ENCODE results near the gene SEC11A. TPM values are rescaled to one million over a fixed set of nuclear protein-coding genes. Genes with fewer than 3 reads are reported as not detected.

SEC11A gene
- 302 and 310 TPM in 2 replicates for total RNA-seq

GRCh38 chr15:84716036-84716732 lies at the start of gene SEC11A:
Gene SEC11A (minus strand): TSS chr15:84716139. CDS start chr15:84716075, 64 bp downstream.

GRCh38 chr15:84748274-84749110 lies 32.6 kb upstream of the SEC11A start, which contains the start of gene ZNF592:
Gene ZNF592 (plus strand): TSS chr15:84748592. CDS start chr15:84782676, 34,084 bp downstream.

GRCh38 chr15:84658080-84658787 lies 57.7 kb downstream of the SEC11A start, which contains the start of gene NMB:
Gene NMB (minus strand): TSS chr15:84658199. CDS start chr15:84658152, 47 bp downstream.

GRCh38 chr15:84653910-84654688 lies 61.8 kb downstream of the SEC11A start, which contains the start of gene WDR73:
Gene WDR73 (minus strand): TSS chr15:84654283. CDS start chr15:84654274, 9 bp downstream.

Other genes starting within 250 kb of the SEC11A start
- gene ZSCAN2, start 115.1 kb downstream of the SEC11A start, total RNA-seq: 10.9 and 12.2 TPM in 2 replicates
- gene WDR73, start 61.9 kb downstream of the SEC11A start, total RNA-seq: 19.9 and 25.5 TPM in 2 replicates
- 1.3 and 2.4 TPM in 2 replicates for gene NMB, start 57.9 kb downstream of the SEC11A start, total RNA-seq
- 2.0 and 2.3 TPM in 2 replicates for gene ZNF592, start 32.5 kb upstream of the SEC11A start, total RNA-seq
- gene ALPK3, start 101.2 kb upstream of the SEC11A start, total RNA-seq: 0.16 and 0.17 TPM in 2 replicates
- gene SLC28A1, start 168.5 kb upstream of the SEC11A start, total RNA-seq: not detected in 2 replicates

Measured in bronchial smooth muscle cell (primary cell).